Cardiac fibroblast (primary cell): ENCODE data around the gene PPARGC1A.

Experiments used
- DNase-seq, 2 donors: peaks; one replicate each; pipeline versions ENCODE4 v3.0.0 to v3.0.0-alpha.2; 2010; ENCODE audit warnings: low read depth in 2 of 2
- H3K4me3 ChIP-seq, 2 donors: replicated peaks in 1 of 2; 1 replicate in 1 of 2; 2 replicates in 1 of 2; pipeline ENCODE4 v1.5.1; 2011; ENCODE audit warnings: low read depth in 2 of 2, low read length in 2 of 2, mild to moderate bottlenecking in 2 of 2, moderate library complexity in 1 of 2
- CTCF ChIP-seq: IDR thresholded peaks from one replicate; pipeline ENCODE4 v1.5.1; 2011; ENCODE audit warnings: low read depth, mild to moderate bottlenecking, low read length, inconsistent platforms

The PPARGC1A gene

GRCh38 chr4:23884741-23885140 lies 5.1 kb downstream of the PPARGC1A start:
- DNase-seq, result peak in 1 of 2 donors; percentile 45
- no peak for TF ChIP-seq CTCF
- H3K4me3 ChIP-seq, result no peak overlapping the region

GRCh38 chr4:23884261-23884660 lies 5.6 kb downstream of the PPARGC1A start:
- TF ChIP-seq CTCF, result no peak
- peak in 1 of 2 donors; percentile 5 for DNase-seq
- H3K4me3 ChIP-seq, result no peak overlapping the region

- peak in 1 of 2 donors; percentile 5 for DNase-seq
- H3K4me3 ChIP-seq, result no peak overlapping the region
- no peak for TF ChIP-seq CTCF
Observed at GRCh38 chr4:23882976-23883531, 6.8 kb downstream of the PPARGC1A start.

- no peak for TF ChIP-seq CTCF
- DNase-seq, result no peak
Observed at GRCh38 chr4:23881674-23882337, 8.0 kb downstream of the PPARGC1A start.

GRCh38 chr4:23881052-23881501 lies 8.8 kb downstream of the PPARGC1A start:
- no peak overlapping the region for H3K4me3 ChIP-seq
- no peak for TF ChIP-seq CTCF
- peak in 1 of 2 donors; percentile 38 for DNase-seq

More at GRCh38 chr4:23881674-23882337, 8.0 kb downstream of the PPARGC1A start:
- H3K4me3 ChIP-seq, result no peak overlapping the region

- no peak overlapping the region for H3K4me3 ChIP-seq
- peak in 1 of 2 donors; percentile 32 for DNase-seq
- no peak for TF ChIP-seq CTCF
Observed at GRCh38 chr4:23878912-23879732, 10.7 kb downstream of the PPARGC1A start.
